D721Med (cell line): ENCODE measurements around the gene EIF3I.
A peak's percentile ranks its signal among the peaks of the same experiment; 100 is the strongest.

Experiments
- DNase-seq: peaks from one replicate; pipeline ENCODE4 v3.0.0; 2011; ENCODE audit warnings: low spot score; ENCODE audit not compliant: insufficient read length
- FAIRE-seq: peaks from 2 replicates; lab custom pipeline; 2011; peaks lifted over from hg19 to GRCh38; lab: Jason Lieb, UNC
- TF ChIP-seq, protein P1 (sequence below): IDR thresholded peaks from 2 replicates; pipeline ENCODE4 v1.5.1; 2012; ENCODE audit warnings: mild to moderate bottlenecking, control low read depth; ENCODE audit not compliant: insufficient read depth; ENCODE audit errors: missing control alignments

Gene EIF3I

DNA sequence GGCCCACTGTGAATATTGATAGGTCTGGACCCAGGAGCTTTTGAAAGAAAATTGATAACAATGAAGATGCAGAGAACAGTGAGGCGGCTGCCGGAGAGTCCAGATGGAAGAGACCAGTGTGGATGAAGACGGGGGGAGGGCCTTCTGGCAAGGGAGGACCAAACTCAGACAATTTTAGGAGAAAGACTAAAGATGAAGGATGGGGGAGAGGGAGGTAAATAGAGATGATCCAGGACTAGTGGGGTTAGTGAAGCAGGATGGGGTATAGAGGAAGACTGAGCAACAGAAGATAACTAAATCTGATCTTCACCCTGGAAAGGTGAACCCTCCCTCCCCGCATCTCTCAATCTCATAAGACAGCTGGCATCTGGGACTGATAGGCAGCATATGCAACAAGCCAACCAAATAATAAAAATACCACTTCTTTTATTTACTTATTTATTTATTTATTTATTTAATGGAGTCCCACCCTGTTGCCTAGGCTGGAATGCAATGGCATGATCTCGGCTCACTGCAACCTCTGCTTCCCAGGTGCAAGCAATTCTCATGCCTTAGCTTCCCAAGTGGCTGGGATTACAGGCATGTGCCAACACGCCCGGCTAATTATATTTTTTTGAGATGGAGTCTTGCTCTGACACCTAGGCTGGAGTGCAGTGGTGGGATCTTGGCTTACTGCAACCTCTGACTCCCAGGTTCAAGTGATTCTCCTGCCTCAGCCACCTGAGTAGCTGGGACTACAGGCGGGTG is 10.5 kb downstream of the EIF3I start:
- FAIRE-seq (no peak), DNase-seq (no peak)
- TF ChIP-seq, protein P1, sequence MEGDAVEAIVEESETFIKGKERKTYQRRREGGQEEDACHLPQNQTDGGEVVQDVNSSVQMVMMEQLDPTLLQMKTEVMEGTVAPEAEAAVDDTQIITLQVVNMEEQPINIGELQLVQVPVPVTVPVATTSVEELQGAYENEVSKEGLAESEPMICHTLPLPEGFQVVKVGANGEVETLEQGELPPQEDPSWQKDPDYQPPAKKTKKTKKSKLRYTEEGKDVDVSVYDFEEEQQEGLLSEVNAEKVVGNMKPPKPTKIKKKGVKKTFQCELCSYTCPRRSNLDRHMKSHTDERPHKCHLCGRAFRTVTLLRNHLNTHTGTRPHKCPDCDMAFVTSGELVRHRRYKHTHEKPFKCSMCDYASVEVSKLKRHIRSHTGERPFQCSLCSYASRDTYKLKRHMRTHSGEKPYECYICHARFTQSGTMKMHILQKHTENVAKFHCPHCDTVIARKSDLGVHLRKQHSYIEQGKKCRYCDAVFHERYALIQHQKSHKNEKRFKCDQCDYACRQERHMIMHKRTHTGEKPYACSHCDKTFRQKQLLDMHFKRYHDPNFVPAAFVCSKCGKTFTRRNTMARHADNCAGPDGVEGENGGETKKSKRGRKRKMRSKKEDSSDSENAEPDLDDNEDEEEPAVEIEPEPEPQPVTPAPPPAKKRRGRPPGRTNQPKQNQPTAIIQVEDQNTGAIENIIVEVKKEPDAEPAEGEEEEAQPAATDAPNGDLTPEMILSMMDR = no peak

DNA sequence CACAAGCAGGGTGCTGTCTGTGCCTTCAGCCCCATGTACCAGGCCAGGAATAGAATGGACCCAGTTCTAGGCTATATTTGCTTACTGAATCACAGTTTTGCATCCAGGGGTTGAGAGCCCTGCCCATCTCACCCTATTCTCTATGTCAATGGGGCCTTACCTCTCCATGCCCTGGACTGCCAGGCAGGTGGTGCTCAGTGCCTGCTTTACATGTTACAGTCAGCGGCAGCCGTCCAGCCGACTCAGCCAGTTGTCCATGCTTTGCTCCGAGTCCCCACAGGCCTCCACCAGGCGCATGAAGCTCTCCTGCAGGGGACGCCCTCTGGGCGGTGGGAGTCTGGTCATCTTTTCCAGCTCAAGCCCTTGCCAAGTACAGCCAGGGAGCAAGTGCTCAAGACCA is 12.6 kb downstream of the EIF3I start:
- FAIRE-seq (no peak), DNase-seq (peak; percentile 12)
- TF ChIP-seq, protein P1 = no peak

DNA sequence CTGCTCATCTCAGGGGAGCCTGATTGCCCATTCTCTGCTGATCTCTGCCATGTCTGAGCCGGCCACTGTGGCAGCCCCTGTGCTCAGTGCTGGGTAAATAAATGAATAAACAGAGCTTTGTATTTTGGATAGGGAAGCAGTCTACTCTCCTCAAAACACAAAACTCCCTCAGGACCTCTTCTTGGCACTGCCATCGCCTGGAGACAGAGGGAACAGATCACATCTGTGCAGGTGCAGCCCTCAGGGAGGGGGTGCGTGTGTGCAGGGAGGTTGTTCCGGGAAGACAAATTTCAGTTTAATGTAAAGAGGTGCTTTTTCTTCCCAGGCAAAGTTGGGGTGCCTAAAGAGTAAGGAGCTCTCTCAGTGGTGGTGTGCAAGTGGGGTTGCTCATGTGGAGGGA is 17.1 kb downstream of the EIF3I start:
- TF ChIP-seq, protein P1 = no peak
- DNase-seq = no peak
- no peak for FAIRE-seq

DNA sequence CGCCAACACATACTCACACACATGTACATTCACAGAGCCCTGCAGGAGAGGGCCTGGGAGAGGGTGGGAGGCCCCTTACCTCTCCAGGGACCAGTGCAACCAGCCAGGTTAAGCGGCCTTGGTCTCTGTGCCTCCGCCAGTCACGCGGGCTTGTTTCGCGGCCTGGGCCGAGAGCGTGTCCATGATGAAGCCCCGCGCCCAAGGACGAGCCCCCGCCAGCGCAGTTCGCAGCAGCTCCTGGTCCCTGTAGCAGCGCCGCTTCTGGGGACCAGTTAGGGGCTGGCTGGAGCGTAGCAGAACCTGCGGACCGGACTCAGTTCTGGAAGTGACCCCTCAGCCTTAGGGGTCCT is 17.6 kb downstream of the EIF3I start:
- no peak for DNase-seq
- TF ChIP-seq, protein P1 = no peak

DNA sequence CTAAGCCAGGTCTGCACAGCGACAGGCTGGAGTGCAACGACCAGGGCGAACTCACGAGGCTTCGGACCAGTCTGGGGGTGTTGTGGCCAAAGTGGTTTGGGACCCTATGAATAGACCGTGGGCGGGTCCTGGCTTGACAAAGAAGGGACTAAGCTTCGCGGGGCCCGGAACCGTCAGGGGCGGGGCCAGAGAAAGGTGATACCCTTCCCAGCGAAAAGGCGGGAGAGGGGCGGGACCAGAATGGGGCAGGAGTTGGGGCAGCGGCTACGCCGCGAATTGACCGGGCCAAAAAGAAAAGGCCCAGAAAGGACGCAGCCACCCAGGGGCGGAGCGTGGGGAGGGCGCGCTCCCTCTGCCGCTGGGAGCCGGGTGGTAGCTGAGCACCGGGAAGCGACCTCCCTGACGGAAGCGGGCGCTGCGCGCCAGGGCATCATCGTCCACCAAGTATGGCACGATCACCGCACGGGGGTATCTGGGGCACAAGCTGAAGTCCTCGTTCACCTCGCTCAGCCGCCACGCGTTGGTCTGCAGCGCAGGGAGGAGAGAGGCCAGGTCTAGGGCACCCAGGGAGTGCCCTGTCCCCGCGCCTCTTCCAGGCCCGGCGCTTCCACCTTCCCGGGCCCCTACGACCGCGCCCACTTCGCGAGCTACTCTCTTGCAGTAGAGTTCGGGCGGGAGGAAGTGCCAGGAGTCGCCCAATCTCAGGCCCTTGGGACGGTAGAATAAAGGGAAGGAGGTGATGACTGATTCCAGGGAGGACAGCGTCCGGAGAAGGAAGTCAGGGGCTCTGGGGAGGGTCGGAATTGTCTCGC is 18.1 kb downstream of the EIF3I start:
- TF ChIP-seq, protein P1 = peak; percentile 28
- no peak for DNase-seq
- FAIRE-seq = no peak

More for the DNA sequence above, 17.6 kb downstream of the EIF3I start:
- FAIRE-seq = no peak

DNA sequence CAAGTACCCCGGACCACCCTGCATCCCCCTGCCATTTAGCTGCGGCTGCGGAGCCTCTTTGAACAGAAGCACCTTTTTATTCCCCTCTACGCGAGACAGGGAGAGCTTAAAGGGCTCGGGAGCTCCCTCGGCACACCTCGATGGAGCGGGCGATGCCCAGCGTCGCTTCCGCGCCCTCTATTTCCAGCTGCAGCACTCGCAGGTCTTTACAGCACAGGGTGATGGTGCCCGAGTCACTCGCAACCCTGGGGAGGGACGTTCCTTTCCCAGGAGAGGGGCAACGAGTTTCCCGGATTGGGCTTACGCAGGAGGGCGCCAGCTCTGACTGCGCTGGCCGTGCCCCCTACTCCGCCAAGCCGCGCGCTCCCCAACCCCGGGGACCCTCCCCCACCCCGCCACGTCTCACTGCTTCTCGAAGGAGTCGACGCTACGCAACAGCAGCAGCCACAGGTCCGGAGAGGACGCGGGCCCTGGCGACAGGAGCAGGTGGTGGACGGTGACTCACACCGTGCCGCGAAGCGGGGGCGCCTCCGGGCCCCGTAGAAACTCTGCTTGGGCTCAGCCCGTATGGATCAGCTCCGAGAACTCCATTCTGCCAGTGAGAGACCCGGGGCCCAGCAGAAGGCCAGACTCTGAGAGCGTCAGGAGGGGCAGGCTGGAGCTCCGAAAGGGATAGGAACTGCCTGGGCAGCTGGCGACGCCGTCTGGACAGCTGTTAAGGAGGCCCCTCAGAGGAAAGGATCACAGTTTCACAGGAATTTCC is 19.0 kb downstream of the EIF3I start:
- TF ChIP-seq, protein P1 = no peak
- DNase-seq (no peak), FAIRE-seq (no peak)
